Mammary epithelial cell (primary cell): ENCODE measurements around the gene MLC1.

Source experiments
- CTCF ChIP-seq, 2 donors: IDR thresholded peaks in 1 of 2; conservative IDR thresholded peaks in 1 of 2; 2 replicates each; pipeline ENCODE4 v1.5.1; 2011 to 2012; ENCODE audit warnings: inconsistent platforms in 2 of 2, low read length in 2 of 2, mild to moderate bottlenecking in 2 of 2, control low read depth in 1 of 2, low read depth in 1 of 2; ENCODE audit not compliant: insufficient read depth in 1 of 2; ENCODE audit errors: extremely low read depth in 1 of 2
- EZH2 ChIP-seq: IDR thresholded peaks from 2 replicates; pipeline ENCODE4 v1.6.1; 2012; ENCODE audit warnings: low read length, inconsistent platforms, borderline replicate concordance

DNA sequence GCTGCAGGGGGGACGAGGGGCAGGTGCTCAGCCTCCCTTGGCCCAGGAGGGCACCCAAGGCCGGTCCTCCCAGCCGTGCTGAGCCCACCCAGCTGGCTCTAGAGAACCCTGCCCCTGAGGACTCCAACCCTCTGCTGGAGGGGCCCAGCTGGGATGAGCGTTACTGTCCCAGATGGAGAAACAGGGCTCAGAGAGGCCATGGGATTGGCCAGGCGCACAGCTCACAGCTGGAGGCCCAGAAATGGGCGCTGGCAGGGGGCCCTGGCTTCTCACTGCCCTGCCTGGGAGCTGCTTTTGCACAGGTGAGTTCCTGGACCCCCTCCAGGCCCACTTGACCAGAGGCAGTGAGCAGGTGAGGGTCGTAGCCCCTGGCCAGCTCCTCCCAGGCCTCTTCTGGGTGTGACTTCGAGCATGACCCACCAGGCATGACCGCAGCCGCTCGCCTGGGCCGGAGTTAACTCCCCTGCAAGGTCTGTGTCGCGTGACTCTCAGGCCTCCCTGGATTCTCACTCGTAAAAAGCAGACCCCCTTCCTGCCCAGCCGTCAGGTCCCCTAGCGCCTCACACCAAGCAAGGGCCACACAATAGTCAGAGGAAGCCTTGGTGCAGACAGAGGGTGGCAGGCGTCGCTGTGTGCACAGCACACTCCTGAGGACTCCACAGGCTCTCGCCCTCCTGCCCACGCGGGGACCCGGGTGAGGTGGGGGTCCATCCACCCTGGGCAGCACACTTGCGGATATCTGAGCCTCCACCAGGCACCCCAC lies 52.9 kb downstream of the MLC1 start:
- TF ChIP-seq EZH2 (no peak), CTCF (conservative IDR thresholded peaks at IDR 0.05 in 1 of 2, IDR thresholded peaks at IDR 0.05 in 1 of 2; ENCODE audit: extremely low read depth in 1 of 2, insufficient read depth in 1 of 2, low read depth in 1 of 2, low read length in 2 of 2) (no peak)
